HTERT RPE-1 (cell line): ENCODE data around the gene RAX2.

Source experiments
- in situ Hi-C: fragments of 300-500 bp; cut with MboI; formaldehyde crosslinking; loops from 4 replicates; pipeline ENCODE4 v1.14.3; 2020; ENCODE audit warnings: low sequenced_read_pairs

The RAX2 gene

DNA sequence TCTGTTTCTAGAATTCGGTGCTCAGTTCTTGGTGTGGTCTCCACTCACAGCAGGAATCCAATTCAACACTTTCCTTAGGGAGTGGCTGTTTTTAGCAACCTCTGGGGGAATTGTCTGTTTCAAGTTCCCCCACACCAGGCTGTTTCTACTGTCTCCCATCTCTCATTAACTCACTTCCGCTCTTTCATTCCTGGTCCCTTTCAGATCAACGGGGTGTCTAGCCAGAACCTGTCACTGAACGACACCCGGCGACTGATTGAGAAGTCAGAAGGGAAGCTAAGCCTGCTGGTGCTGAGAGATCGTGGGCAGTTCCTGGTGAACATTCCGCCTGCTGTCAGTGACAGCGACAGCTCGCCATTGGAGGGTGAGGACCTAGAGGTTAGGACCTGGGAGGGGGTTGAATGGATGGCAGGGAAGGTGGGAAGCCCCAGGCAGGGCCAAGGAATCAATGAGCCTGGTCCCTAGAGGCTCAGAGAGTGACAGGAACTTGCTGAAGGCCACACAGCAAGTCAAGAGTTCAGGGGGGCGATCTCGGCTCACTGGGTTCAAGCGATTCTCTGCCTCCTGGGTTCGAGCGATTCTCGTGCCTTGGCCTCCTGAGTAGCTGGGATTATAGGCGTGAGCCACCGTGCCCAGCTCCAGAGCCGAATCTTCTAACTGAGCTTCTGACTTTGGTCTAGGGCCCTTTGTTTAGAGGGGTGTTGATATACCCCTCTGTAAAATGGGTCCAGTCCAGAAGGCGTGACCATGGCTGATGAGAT is 38.3 kb downstream of the RAX2 start:
- in situ Hi-C loops = no loop called here

DNA sequence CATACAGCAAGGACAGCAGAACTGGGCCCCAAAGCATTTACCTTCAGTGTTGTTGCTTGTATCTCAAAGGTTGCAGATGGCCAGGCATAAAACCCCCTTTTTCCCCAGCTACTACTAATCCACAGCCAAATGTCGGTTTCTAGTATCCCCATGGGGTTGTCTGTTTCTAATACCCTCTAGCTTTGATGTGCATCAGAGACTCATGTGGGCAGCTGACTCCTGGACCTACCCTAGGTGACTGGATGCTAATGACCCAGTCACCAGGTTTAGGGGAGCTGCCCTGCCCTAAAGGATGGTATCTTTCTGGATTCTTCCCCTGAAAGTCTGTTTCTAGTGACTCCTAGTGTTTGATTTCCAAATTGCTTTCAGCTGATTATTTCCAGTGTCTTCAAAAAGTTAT is 39.9 kb downstream of the RAX2 start:
- in situ Hi-C loops = no loop called here

DNA sequence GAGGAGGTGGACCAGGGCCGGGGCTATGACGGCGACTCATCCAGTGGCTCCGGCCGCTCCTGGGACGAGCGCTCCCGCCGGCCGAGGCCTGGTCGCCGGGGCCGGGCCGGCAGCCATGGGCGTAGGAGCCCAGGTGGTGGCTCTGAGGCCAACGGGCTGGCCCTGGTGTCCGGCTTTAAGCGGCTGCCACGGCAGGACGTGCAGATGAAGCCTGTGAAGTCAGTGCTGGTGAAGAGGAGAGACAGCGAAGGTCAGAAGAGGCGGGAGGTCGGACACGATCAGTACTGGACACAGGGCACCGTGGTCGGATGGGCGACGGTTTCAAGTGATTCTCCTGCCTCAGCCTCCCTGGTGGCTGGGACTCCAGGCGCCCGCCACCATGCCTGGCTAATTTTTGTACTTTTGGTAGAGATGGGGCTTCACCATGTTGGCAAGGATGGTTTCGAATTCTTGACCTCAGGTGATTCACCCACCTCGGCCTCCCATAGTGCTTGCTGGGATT is 41.5 kb downstream of the RAX2 start:
- in situ Hi-C loops = no loop called here

DNA sequence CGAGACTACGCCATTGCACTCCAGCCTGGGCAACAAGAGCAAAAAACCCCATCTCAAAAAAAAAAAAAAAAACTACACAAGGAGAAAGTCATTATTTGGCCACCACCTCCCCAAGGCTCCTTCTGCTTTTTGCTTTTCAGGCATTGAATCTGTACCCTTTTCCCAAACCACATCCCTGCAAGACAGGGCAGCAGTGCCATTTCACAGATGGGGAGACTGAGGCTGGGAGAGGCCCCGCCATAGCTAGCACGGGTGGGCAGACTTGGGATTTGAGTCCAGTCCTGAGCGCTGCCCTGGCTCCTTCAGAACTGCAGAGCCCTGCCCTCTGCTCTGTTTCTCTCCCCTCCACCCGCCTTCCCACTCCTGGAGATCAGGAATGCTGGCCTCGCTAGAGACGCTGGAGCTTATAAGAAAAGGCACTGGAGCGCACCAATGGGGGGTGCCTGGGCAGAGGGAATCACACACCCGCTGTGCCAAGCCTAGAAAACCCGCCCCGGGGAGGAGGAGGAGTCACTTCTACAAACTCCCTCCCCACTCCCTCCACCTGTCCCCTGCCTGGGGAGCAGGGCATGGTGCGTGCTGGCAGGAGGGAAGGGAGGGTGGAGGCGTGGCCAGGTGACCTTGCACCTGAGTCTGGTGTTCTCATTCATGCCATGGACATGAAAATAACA is 46.3 kb downstream of the RAX2 start:
- in situ Hi-C loops = no loop called here

DNA sequence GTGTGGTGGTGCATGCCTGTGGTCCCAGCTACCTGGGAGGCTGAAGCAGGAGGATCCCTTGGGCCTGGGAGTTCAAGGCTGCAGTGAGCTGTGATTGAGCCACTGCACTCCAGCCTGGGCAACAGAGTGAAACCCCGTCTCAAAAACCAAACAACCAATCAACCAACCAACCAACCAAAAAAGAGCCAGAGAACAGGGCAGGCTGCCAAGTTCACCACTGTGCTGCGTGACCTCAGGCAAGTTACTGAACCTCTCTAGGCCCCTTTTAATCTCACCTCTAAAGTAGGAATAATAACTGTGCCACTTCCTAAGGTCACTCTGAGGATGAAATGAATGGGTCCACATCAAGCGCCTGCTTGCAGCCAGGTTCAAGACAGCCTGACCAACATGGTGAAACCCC is 46.9 kb downstream of the RAX2 start:
- in situ Hi-C loops = no loop called here

DNA sequence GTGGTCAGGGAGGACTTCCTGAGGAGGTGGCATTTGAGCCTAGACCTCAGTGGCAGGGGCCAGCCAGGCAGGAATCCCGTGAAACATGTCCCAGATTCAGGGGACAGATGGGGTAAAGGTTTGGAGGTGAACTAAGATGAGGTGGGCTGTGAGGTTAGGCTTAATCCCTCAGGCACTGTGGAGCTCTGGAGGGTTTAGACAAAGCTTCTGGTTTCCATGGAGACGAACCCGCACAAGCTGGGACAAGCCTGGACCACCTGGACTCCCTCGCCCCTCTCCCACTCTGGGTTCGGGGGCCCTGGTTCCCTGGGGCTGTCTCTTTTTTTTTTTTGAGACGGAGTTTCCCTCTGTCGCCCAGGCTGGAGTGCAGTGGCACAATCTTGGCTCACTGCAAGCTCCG is 48.1 kb downstream of the RAX2 start:
- in situ Hi-C loops = no loop called here

DNA sequence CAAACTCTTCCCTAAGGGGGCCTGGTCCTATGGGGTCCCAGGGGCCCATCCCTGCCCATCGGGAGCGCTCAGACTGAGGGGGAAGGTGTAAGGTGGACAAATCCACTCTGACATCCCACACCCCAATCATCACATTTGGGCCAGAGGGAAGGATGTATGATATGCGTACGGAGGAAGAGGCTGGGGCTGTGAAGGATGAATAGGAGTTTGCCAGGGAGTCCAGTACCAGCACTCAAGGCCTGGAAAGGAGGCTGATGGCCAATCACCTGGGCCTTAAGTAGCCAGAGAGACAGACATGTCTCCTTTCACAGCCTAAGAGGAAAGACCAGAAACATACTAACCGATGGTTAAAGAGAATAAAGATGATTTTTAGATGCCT is 48.9 kb downstream of the RAX2 start:
- in situ Hi-C loops = no loop called here

DNA sequence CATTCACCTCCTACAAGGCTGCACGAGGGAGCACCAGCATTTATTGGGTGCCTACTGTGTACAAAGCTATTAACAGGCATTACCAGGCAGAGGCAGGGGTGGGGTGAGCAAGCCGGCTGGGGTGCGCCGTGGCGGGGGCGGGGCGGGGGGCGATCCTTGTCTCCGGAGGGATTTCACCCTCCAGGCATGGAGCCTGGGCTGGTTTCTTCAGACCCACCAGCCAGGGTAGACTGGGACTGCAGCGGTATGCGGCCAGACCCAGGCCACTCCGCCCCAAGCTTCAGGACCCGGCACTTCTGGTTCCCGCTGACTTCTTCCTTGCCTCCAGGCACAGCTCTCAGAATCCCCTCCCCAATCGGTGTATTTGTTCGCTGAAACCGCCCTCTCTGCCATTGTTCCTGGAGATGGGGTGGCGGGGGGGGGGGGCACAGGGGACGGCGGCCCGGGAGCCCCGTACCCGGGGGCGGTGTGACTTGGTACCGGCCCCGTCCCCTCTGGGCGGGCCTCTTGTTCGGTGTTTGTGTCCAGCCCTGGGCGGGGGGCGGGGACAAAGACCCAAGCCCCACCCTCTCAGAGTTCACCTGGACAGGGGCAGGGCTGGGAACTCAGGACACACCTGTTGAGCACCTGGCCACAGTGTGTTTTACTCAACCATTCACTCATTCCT is 49.5 kb downstream of the RAX2 start:
- in situ Hi-C loops = no loop called here

DNA sequence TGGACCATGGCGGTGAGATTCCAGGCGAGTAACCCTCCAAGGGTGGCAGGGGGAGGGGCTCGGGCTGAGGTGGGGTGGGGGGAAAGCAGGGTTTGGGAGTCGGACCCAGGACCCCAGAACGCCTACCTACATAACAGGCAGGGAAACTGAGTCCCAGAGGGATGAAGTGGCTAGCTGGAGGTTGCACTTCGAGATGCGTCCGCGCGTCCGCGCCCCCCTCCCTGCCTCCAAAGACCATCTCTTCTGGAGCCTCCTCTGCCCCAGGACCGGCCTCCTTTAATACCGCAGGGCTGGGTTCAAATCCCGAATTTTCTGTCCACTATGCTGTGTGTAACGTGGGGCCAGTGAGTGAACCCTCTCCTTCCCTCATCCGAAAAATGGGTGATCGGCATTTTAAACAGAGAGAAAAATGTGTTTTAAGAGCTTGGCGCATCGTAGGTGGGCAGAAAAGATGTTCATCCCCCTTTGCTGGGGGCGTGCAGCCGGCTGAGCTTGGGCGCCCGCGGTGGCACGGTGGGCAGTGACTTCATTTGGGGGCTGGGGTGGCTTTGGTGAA is 50.1 kb downstream of the RAX2 start:
- in situ Hi-C loops = no loop called here

DNA sequence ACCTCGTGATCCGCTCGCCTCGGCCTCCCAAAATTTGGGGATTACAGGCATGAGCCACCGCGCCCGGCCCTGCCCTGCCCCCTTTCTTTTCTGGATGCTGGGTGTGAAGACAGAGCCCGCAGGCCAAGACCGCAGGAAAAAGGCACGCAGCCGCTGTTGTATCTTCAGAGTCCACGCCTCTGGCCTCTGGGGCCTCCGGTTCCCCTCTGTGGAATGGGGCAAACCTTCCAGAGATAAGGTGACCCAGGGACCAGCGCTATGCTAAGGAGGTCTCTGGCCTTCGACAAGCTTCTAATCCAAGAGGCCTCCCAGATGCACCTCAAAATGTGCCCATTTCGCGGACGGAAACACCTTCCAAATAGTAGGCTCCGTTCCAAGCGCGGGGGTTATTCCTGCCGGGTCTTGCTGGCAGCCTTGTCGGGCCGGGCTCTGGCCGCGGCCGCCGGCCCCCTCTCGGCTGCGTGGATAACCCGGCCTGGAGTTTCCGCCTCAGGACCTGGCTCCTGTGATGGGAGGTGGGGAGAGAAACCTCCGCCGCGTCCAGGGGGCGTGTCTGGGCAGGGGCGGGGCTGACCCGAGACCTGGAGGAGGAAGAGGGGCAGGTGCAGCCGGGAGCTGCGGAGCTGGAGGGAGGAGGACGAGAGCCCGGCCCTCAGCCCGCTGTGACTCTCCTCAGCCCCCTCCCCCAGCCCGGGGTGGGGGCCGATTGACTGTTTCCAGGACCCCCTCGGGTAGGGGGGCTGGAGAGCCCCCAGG is 50.7 kb downstream of the RAX2 start:
- in situ Hi-C loops = no loop called here

DNA sequence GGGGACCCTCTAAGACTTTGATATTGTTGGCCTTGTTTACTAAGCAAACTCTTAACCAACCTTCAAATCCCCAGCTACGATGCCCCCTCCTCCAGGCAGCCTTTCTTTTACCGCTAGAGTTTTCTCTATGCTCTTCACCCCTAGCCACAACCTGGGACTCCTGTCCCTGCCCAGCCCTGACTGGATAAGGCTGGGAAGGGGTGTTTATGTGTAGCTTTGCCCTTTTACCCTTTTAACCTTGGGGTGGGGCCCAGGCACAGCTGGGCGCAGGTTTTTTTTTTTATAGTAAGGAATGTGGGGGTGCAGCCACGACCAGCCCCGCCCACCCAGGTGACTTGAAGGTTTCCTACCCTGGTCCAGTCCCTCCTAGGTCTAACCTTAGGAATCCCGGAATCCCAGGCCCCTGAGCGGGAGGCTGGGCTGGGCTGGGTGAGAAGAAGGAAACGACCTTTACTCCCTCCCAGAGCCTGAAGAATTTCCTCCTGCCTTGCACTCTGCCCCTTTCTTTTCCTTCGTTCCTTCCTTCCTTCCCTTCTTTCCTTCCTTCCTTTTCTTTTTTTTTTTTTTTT is 51.6 kb downstream of the RAX2 start:
- in situ Hi-C loops = no loop called here

DNA sequence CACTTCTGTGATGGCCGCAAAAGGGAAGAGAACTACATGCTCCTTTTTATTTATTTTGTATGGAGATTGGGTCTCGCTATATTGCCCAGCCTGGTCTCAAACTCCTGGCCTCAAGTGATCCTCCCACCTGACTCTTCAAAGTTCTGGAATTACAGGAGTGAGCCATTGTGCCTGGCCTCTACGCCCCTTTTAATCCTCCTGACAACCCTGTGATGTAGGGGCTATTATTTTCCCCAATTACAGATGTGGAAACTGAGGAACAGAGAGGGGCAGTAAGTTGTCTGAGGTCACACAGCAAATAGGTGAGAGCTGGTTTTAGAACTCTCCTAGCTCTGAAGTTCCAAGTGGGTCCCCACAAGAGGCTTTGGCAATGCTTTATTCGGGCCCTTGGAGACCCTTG is 52.2 kb downstream of the RAX2 start:
- in situ Hi-C loops = no loop called here
